ENCODE data around the gene GPX2.

GRCh38 chr14:64953661-64954060 is 11.1 kb upstream of the GPX2 start:
- TF ChIP-seq CTCF (IDR thresholded peaks at IDR 0.05; ENCODE audit: low read depth, low read length, missing input control) (no peak), ZBTB33 (IDR thresholded peaks at IDR 0.05) (no peak), RXRA (IDR thresholded peaks at IDR 0.05) (no peak), ATF3 (IDR thresholded peaks at IDR 0.05) (no peak), JUND (IDR thresholded peaks at IDR 0.05) (no peak), TAF1 (conservative IDR thresholded peaks at IDR 0.05) (no peak), MAX (IDR thresholded peaks at IDR 0.05) (no peak), YY1 (IDR thresholded peaks at IDR 0.05) (no peak), FOXA1 (IDR thresholded peaks at IDR 0.05) (no peak), HNF4A (conservative IDR thresholded peaks at IDR 0.05) (no peak), RAD21 (IDR thresholded peaks at IDR 0.05) (no peak), GABPA (IDR thresholded peaks at IDR 0.05 in 1 of 2, conservative IDR thresholded peaks at IDR 0.05 in 1 of 2) (no peak)
- TF ChIP-seq, protein P1, sequence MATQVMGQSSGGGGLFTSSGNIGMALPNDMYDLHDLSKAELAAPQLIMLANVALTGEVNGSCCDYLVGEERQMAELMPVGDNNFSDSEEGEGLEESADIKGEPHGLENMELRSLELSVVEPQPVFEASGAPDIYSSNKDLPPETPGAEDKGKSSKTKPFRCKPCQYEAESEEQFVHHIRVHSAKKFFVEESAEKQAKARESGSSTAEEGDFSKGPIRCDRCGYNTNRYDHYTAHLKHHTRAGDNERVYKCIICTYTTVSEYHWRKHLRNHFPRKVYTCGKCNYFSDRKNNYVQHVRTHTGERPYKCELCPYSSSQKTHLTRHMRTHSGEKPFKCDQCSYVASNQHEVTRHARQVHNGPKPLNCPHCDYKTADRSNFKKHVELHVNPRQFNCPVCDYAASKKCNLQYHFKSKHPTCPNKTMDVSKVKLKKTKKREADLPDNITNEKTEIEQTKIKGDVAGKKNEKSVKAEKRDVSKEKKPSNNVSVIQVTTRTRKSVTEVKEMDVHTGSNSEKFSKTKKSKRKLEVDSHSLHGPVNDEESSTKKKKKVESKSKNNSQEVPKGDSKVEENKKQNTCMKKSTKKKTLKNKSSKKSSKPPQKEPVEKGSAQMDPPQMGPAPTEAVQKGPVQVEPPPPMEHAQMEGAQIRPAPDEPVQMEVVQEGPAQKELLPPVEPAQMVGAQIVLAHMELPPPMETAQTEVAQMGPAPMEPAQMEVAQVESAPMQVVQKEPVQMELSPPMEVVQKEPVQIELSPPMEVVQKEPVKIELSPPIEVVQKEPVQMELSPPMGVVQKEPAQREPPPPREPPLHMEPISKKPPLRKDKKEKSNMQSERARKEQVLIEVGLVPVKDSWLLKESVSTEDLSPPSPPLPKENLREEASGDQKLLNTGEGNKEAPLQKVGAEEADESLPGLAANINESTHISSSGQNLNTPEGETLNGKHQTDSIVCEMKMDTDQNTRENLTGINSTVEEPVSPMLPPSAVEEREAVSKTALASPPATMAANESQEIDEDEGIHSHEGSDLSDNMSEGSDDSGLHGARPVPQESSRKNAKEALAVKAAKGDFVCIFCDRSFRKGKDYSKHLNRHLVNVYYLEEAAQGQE (IDR thresholded peaks at IDR 0.05): no peak
